A673 (cell line): Measurements from ENCODE around the gene SCGB2B2.

ENCODE experiments used
- CTCF ChIP-seq: fragments of 300-800, 200-600 bp; sonication (generic); conservative IDR thresholded peaks from 2 replicates; pipeline ENCODE4 v1.5.1; 2017; ENCODE audit warnings: low read depth, mild to moderate bottlenecking, antibody characterized with exemption, low read length, moderate library complexity, mixed read lengths
- EZH2 ChIP-seq: fragments of 200-600 bp; sonication (generic); IDR thresholded peaks from 2 replicates; pipeline ENCODE4 v1.6.1; 2017; ENCODE audit warnings: borderline replicate concordance, low read depth, mild to moderate bottlenecking, mixed read lengths, antibody characterized with exemption, low read length; ENCODE audit not compliant: poor library complexity, severe bottlenecking

- no peak for TF ChIP-seq CTCF
- no peak for TF ChIP-seq EZH2
Measured at GRCh38 chr19:34688592-34688991, 11.6 kb upstream of the SCGB2B2 start.
